ENCODE data around the gene TTI1. TPM values are rescaled to one million over a fixed set of nuclear protein-coding genes. Genes with fewer than 3 reads are reported as not detected.

The TTI1 gene
- total and polyA plus RNA-seq, 9 of the 15 experiments (the other 6 are each of a cell fraction or from before 2014, with no cell fraction given), result 9.8 to 55.1 (median 39.4) TPM

DNA sequence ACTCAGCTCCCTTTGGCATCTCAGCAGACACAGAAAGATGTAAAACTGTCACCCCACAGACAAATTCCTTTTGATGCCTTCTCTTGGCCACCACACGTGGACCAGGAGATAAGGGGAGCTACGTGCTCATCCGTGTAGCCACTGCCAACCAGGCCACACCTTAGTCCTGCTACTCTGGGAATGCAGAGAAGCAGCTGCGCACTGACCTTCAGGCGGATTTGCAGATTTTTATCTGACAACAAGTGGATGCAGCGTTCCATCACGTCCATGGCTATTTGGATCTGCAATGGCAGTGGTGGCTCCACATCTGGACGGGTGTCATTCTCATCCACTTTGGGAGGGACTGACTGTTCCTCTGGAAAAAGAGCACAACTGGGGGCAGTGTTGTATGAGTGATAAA, 30.8 kb downstream of the TTI1 start (continued):
- TF ChIP-seq MBD2 (IDR thresholded peaks at IDR 0.05; ENCODE audit: borderline replicate concordance, low read depth) (no peak), ZFPM2 (CRISPR knock-in tag; IDR thresholded peaks at IDR 0.05) (no peak), RCOR1 (IDR thresholded peaks at IDR 0.05; ENCODE audit: borderline replicate concordance in 1 of 2, low read depth in 2 of 2, low read length in 2 of 2) (no peak; a peak in 1 of 4 replicates), KDM5B (IDR thresholded peaks at IDR 0.05; ENCODE audit: insufficient replicate concordance, low read depth, low read length) (no peak), TFAP4 (CRISPR knock-in tag; IDR thresholded peaks at IDR 0.05; ENCODE audit: borderline replicate concordance) (peak; percentile 20; the same call in 1 of the 2 replicates), KHSRP (IDR thresholded peaks at IDR 0.05) (no peak), CGGBP1 (CRISPR knock-in tag; IDR thresholded peaks at IDR 0.05) (no peak), NFIC (IDR thresholded peaks at IDR 0.05) (no peak), NRF1 (conservative IDR thresholded peaks at IDR 0.05 in 1 of 2, IDR thresholded peaks at IDR 0.05 in 1 of 2) (no peak; a peak in 2 of 4 replicates), FOXK2 (conservative IDR thresholded peaks at IDR 0.05 in 1 of 2, IDR thresholded peaks at IDR 0.05 in 1 of 2; ENCODE audit: low read depth in 2 of 2) (no peak), RNF2 (IDR thresholded peaks at IDR 0.05) (no peak), SIN3A (IDR thresholded peaks at IDR 0.05; ENCODE audit: borderline replicate concordance in 2 of 2, control insufficient read depth in 1 of 2, low read depth in 2 of 2, low read length in 2 of 2) (no peak), ZFP30 (CRISPR knock-in tag; IDR thresholded peaks at IDR 0.05; ENCODE audit: borderline replicate concordance) (no peak), PPARD (CRISPR knock-in tag; IDR thresholded peaks at IDR 0.05) (no peak), GTF2A2 (tag; IDR thresholded peaks at IDR 0.05) (no peak), NFATC3 (IDR thresholded peaks at IDR 0.05) (no peak), CBFA2T3 (IDR thresholded peaks at IDR 0.05) (peak; percentile 24; the same call in 1 of the 2 replicates), PTTG1 (tag; IDR thresholded peaks at IDR 0.05; ENCODE audit: low read depth) (no peak)
- TF ChIP-seq, protein P1, sequence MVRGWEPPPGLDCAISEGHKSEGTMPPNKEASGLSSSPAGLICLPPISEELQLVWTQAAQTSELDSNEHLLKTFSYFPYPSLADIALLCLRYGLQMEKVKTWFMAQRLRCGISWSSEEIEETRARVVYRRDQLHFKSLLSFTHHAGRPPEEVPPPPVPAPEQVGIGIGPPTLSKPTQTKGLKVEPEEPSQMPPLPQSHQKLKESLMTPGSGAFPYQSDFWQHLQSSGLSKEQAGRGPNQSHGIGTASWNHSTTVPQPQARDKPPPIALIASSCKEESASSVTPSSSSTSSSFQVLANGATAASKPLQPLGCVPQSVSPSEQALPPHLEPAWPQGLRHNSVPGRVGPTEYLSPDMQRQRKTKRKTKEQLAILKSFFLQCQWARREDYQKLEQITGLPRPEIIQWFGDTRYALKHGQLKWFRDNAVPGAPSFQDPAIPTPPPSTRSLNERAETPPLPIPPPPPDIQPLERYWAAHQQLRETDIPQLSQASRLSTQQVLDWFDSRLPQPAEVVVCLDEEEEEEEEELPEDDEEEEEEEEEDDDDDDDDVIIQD (CRISPR knock-in tag; IDR thresholded peaks at IDR 0.05), result no peak
- TF ChIP-seq, protein P2, sequence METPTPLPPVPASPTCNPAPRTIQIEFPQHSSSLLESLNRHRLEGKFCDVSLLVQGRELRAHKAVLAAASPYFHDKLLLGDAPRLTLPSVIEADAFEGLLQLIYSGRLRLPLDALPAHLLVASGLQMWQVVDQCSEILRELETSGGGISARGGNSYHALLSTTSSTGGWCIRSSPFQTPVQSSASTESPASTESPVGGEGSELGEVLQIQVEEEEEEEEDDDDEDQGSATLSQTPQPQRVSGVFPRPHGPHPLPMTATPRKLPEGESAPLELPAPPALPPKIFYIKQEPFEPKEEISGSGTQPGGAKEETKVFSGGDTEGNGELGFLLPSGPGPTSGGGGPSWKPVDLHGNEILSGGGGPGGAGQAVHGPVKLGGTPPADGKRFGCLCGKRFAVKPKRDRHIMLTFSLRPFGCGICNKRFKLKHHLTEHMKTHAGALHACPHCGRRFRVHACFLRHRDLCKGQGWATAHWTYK (CRISPR knock-in tag; IDR thresholded peaks at IDR 0.05), result 0 out of 2 replicates have a peak, but pooled peaks have one; percentile 46
